IMR-90 (cell line): ENCODE measurements around the gene HMHB1. TPM values are rescaled to one million over a fixed set of nuclear protein-coding genes. Genes with fewer than 3 reads are reported as not detected.

ENCODE experiments used
- ATAC-seq: fragments of 200-7000 bp; cut with Tn5 transposase; 2 replicates; pipeline ENCODE4 v1.9.1; 2020; ENCODE audit warnings: low read depth, mild to moderate bottlenecking, moderate library complexity
- BruUV-seq: library from RNA; stranded (reverse); fragments of 400-500 nt; replicated peaks from 2 replicates; lab custom pipeline; 2021; lab: Mats Ljungman, UMichigan
- CTCF ChIA-PET: fragments of 300-600 bp; formaldehyde crosslinking; extraction: SDS; loops from one replicate; lab custom pipeline; 2021; ENCODE audit warnings: antibody characterized with exemption; lab: Yijun Ruan, JAX
- POLR2A ChIA-PET: fragments of 300-600 bp; sonication (Branson Sonifier 250); formaldehyde crosslinking; loops from one replicate; lab custom pipeline; 2022; ENCODE audit warnings: antibody characterized with exemption; ENCODE audit not compliant: unreplicated experiment; lab: Charles Lee
- DNase-seq: peaks from one replicate; pipeline ENCODE4 v3.0.0; 2013
- H2AFZ ChIP-seq: replicated peaks from 2 replicates; pipeline ENCODE3; 2013; ENCODE audit warnings: low read length, mild to moderate bottlenecking; ENCODE audit not compliant: poor library complexity
- H2AK5ac ChIP-seq: 2 replicates; pipeline ENCODE4 v1.6.1; 2013; ENCODE audit warnings: low read depth, low read length, inconsistent platforms
- H2AK9ac ChIP-seq: replicated peaks from 2 replicates; pipeline ENCODE3; 2013; ENCODE audit warnings: mild to moderate bottlenecking, low read depth, low read length, moderate library complexity; ENCODE audit not compliant: poor library complexity
- H2BK120ac ChIP-seq: 2 replicates; pipeline ENCODE4 v1.6.1; 2013; ENCODE audit warnings: low read depth, low read length, inconsistent platforms
- H2BK15ac ChIP-seq: 3 replicates; pipeline ENCODE4 v1.6.1; 2013; ENCODE audit warnings: low read depth, low read length, inconsistent platforms
- H2BK20ac ChIP-seq: 2 replicates; pipeline ENCODE4 v1.6.1; 2013; ENCODE audit warnings: low read depth, mild to moderate bottlenecking, inconsistent platforms, low read length, moderate library complexity
- H2BK5ac ChIP-seq: 2 replicates; pipeline ENCODE4 v1.6.1; 2013; ENCODE audit warnings: mild to moderate bottlenecking, low read depth, low read length, inconsistent platforms; ENCODE audit not compliant: poor library complexity, severe bottlenecking
- H3K14ac ChIP-seq: replicated peaks from 2 replicates; pipeline ENCODE4 v1.6.1; 2013; ENCODE audit warnings: low read depth, low read length, inconsistent platforms
- H3K18ac ChIP-seq: 2 replicates; pipeline ENCODE4 v1.6.1; 2013; ENCODE audit warnings: low read depth, low read length, control low read depth
- H3K23ac ChIP-seq: 2 replicates; pipeline ENCODE4 v1.6.1; 2013; ENCODE audit warnings: low read depth, low read length, inconsistent platforms
- H3K27ac ChIP-seq: 2 replicates; pipeline ENCODE4 v1.5.1; 2013; ENCODE audit warnings: mild to moderate bottlenecking, control low read depth, low read length; ENCODE audit not compliant: insufficient read depth
- H3K27me3 ChIP-seq: 2 replicates; pipeline ENCODE4 v1.6.1; 2013; ENCODE audit warnings: low read length; ENCODE audit not compliant: control insufficient read depth, insufficient read depth
- H3K36me3 ChIP-seq: 2 replicates; pipeline ENCODE4 v1.6.1; 2013; ENCODE audit warnings: low read length, mixed read lengths; ENCODE audit not compliant: control insufficient read depth, insufficient read depth
- H3K4ac ChIP-seq: 2 replicates; pipeline ENCODE4 v1.6.1; 2013; ENCODE audit warnings: low read depth, low read length, inconsistent platforms
- H3K4me1 ChIP-seq: 2 replicates; pipeline ENCODE4 v1.6.1; 2013; ENCODE audit warnings: low read length, mixed read lengths; ENCODE audit not compliant: control insufficient read depth, insufficient read depth
- H3K4me2 ChIP-seq: 2 replicates; pipeline ENCODE4 v1.6.1; 2013; ENCODE audit warnings: low read depth, mild to moderate bottlenecking, control low read depth, low read length, moderate library complexity
- H3K4me3 ChIP-seq: 2 replicates; pipeline ENCODE4 v1.5.1; 2013; ENCODE audit warnings: low read depth, mild to moderate bottlenecking, control low read depth, low read length, moderate library complexity; ENCODE audit not compliant: insufficient read depth
- H3K56ac ChIP-seq: 2 replicates; pipeline ENCODE4 v1.6.1; 2013; ENCODE audit warnings: low read length, inconsistent platforms; ENCODE audit not compliant: insufficient read depth; ENCODE audit errors: extremely low read depth
- H3K79me1 ChIP-seq, 2 experiments: 2 replicates each; pipeline ENCODE4 v1.6.1; 2013; ENCODE audit warnings: low read length in 2 of 2, inconsistent platforms in 1 of 2, low read depth in 1 of 2
- H3K9ac ChIP-seq: 2 replicates; pipeline ENCODE4 v1.6.1; 2013; ENCODE audit warnings: low read depth, low read length, control low read depth
- H3K9me1 ChIP-seq: 2 replicates; pipeline ENCODE4 v1.6.1; 2013; ENCODE audit warnings: low read length, inconsistent platforms; ENCODE audit not compliant: insufficient read depth
- H3K9me3 ChIP-seq: 2 replicates; pipeline ENCODE4 v1.6.1; 2013; ENCODE audit warnings: low read length; ENCODE audit not compliant: control insufficient read depth, insufficient read depth
- H4K20me1 ChIP-seq: 2 replicates; pipeline ENCODE4 v1.6.1; 2013; ENCODE audit warnings: low read length, inconsistent platforms; ENCODE audit not compliant: insufficient read depth
- H4K5ac ChIP-seq: 2 replicates; pipeline ENCODE4 v1.6.1; 2013; ENCODE audit warnings: mild to moderate bottlenecking, low read depth, low read length, control low read depth
- H4K8ac ChIP-seq, 2 experiments: 2 replicates each; pipeline ENCODE4 v1.6.1; 2013; ENCODE audit warnings: low read depth in 2 of 2, low read length in 2 of 2, control low read depth in 1 of 2, inconsistent platforms in 1 of 2
- H4K91ac ChIP-seq: 2 replicates; pipeline ENCODE4 v1.6.1; 2013; ENCODE audit warnings: low read depth, low read length, inconsistent platforms; ENCODE audit not compliant: insufficient read depth
- CEBPB ChIP-seq: IDR thresholded peaks from 2 replicates; pipeline ENCODE4 v1.6.1; 2012; ENCODE audit warnings: low read depth, low read length, improper control_type of control experiment
- CHD1 ChIP-seq: IDR thresholded peaks from 2 replicates; pipeline ENCODE4 v1.6.1; 2012; ENCODE audit warnings: low read depth, low read length, improper control_type of control experiment
- FOS ChIP-seq: fragments of 150-350 bp; IDR thresholded peaks from 2 replicates; pipeline ENCODE4 v1.6.1; 2016; ENCODE audit warnings: low read depth, low read length
- MAFK ChIP-seq: IDR thresholded peaks from 2 replicates; pipeline ENCODE4 v1.6.1; 2012; ENCODE audit warnings: low read depth, low read length, improper control_type of control experiment
- RAD21 ChIP-seq: IDR thresholded peaks from 2 replicates; pipeline ENCODE4 v1.6.1; 2012; ENCODE audit warnings: low read length, improper control_type of control experiment
- RCOR1 ChIP-seq: IDR thresholded peaks from 2 replicates; pipeline ENCODE4 v1.6.1; 2012; ENCODE audit warnings: mild to moderate bottlenecking, low read length, improper control_type of control experiment; ENCODE audit not compliant: insufficient replicate concordance
- WGBS, 2 experiments: methylation state at CpG; one replicate each; pipeline versions ENCODE4 v1.1.5 to v1.1.7; 2013; ENCODE audit warnings: missing lambda C conversion rate in 2 of 2; ENCODE audit not compliant: insufficient read length in 1 of 2; ENCODE audit errors: extremely low coverage in 2 of 2; 5-methylcytosine and 5-hydroxymethylcytosine counted together
- dilution Hi-C: fragments of 300-500 bp; cut with HindIII; formaldehyde crosslinking; loops from one replicate; pipeline ENCODE4 v1.14.3; 2018; ENCODE audit warnings: low sequenced_read_pairs; ENCODE audit not compliant: unreplicated experiment
- in situ Hi-C: fragments of 300-500 bp; cut with MboI; formaldehyde crosslinking; loops from 3 replicates; pipeline ENCODE4 v1.14.3; 2019; ENCODE audit warnings: low sequenced_read_pairs, inconsistent platforms, mixed read lengths
- intact Hi-C: fragments of 100-400 bp; cut with micrococcal nuclease; formaldehyde crosslinking; loops from 2 replicates; pipeline ENCODE4 v1.10.0; 2022
- polyA plus RNA-seq, 3 experiments: library from polyadenylated mRNA; depleted of rRNA; stranded (reverse); fragments of >200 nt; gene quantifications; 2 replicates each; pipeline ENCODE4 v1.2.3, GENCODE V29; 2012; ENCODE audit warnings: low replicate concordance in 1 of 3
- total RNA-seq: library from RNA; depleted of rRNA; stranded (reverse); fragments of >200 nt; gene quantifications from 2 replicates; pipeline ENCODE4 v1.2.3, GENCODE V29; 2012
- TF ChIP-seq, protein P1 (sequence below): fragments of 150-350 bp; IDR thresholded peaks from 2 replicates; pipeline ENCODE4 v1.6.1; 2017; ENCODE audit warnings: mild to moderate bottlenecking, antibody characterized with exemption, low read length, low read depth
- TF ChIP-seq, protein P2 (sequence below): fragments of 150-350 bp; IDR thresholded peaks from 2 replicates; pipeline ENCODE4 v1.6.1; 2016; ENCODE audit warnings: low read depth, mild to moderate bottlenecking, low read length, moderate library complexity, borderline replicate concordance

The HMHB1 gene
- total and polyA plus RNA-seq, 2 of the 4 experiments (the other 2 are of a cell fraction) = not detected

DNA sequence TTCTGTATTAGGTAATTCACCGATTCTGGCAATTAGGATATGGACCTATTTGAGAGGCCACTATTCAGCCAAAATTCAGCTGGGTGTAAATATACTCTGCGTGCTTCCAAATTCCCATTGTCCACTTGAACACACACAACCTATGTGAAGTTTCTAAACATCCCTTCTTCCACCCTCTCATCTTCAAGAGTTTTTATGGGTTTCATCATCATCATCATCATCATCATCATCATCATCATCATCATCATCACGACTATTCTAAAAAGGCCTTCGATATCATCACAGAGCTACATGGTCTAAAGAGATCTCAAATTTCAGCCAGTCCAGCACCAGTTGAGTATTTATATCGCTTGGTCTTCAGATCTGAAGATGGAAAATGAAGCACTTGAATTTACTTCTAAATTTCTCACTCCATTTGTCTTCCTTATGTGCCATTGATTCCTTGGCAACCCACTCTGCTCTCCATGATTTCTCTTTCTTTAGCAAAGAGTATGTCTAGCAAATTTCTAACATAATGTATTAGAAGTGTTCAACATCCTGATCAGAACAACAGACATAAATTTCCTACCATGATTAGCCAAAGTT, 49.2 kb upstream of the HMHB1 start:
- Histone ChIP-seq H3K56ac (no peak overlapping the region), H3K4me3 (no peak overlapping the region), H3K27me3 (no peaks in the 10 kb centered on the region), H3K4me1 (peaks cover 8% of the 10 kb centered on the region), H2AK9ac (no peak overlapping the region), H3K23ac (no peak overlapping the region), H4K8ac (no peak overlapping the region), H2BK15ac (no peak overlapping the region), H3K36me3 (no peaks in the 10 kb centered on the region), H2AFZ (no peak overlapping the region), H3K4me2 (no peak overlapping the region), H2AK5ac (no peak overlapping the region), H4K91ac (no peak overlapping the region), H3K4ac (no peak overlapping the region), H2BK5ac (no peak overlapping the region), H4K20me1 (no peaks in the 10 kb centered on the region), H4K5ac (no peak overlapping the region), H3K9me1 (no peaks in the 10 kb centered on the region), H3K18ac (no peak overlapping the region), H2BK20ac (no peak overlapping the region), H3K9me3 (no peaks in the 10 kb centered on the region), H3K14ac (no peak overlapping the region), H3K27ac (no peak overlapping the region), H2BK120ac (no peak overlapping the region), H3K9ac (no peak overlapping the region), H3K79me1 (no peaks in the 10 kb centered on the region)
- POLR2A ChIA-PET = no interaction called here
- BruUV-seq = no TSS peak
- TF ChIP-seq MAFK = no peak
- TF ChIP-seq, protein P1, sequence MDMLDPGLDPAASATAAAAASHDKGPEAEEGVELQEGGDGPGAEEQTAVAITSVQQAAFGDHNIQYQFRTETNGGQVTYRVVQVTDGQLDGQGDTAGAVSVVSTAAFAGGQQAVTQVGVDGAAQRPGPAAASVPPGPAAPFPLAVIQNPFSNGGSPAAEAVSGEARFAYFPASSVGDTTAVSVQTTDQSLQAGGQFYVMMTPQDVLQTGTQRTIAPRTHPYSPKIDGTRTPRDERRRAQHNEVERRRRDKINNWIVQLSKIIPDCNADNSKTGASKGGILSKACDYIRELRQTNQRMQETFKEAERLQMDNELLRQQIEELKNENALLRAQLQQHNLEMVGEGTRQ = no peak
- no peak for TF ChIP-seq FOS
- TF ChIP-seq CHD1 = no peak
- TF ChIP-seq RCOR1 = no peak
- TF ChIP-seq, protein P2, sequence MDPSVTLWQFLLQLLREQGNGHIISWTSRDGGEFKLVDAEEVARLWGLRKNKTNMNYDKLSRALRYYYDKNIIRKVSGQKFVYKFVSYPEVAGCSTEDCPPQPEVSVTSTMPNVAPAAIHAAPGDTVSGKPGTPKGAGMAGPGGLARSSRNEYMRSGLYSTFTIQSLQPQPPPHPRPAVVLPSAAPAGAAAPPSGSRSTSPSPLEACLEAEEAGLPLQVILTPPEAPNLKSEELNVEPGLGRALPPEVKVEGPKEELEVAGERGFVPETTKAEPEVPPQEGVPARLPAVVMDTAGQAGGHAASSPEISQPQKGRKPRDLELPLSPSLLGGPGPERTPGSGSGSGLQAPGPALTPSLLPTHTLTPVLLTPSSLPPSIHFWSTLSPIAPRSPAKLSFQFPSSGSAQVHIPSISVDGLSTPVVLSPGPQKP = no peak
- TF ChIP-seq CEBPB = no peak
- no peak for TF ChIP-seq RAD21
- DNase-seq (no peak), ATAC-seq (no peak)
- CTCF ChIA-PET = no interaction called here
- 20% methylated on average over 1 of the region's 5 CpGs; no CpG with 5 or more reads in 1 of the 2 experiments for WGBS, 2 experiments
- intact Hi-C loops = no loop called here
- in situ Hi-C loops = no loop called here
- dilution Hi-C loops = no loop called here
